Psoas muscle (tissue), 8 donors: ENCODE results near the gene R3HDM1. TPM values are rescaled to one million over a fixed set of nuclear protein-coding genes. Genes with fewer than 3 reads are reported as not detected.
A peak's percentile ranks its signal among the peaks of the same experiment; 100 is the strongest.
"Not testable (repeated sequence)": the region's sequence is repeated elsewhere in the genome, so short reads cannot be mapped to it uniquely, and the experiment has no call there.

Experiments
- ATAC-seq, 4 donors: fragments of 200-7000 bp; cut with Tn5 transposase; one replicate each; pipeline ENCODE4 v1.9.1; 2020; ENCODE audit warnings: moderate library complexity in 3 of 4, mild to moderate bottlenecking in 2 of 4
- DNase-seq, 2 donors: peaks; one replicate each; pipeline ENCODE4 v3.0.0-alpha.2; 2020
- H3K27ac ChIP-seq: fragments of 200-600 bp; one replicate; pipeline ENCODE4 v1.8.0; 2022
- H3K27me3 ChIP-seq, 3 donors: fragments of 200-600 bp in 1 of 3; one replicate each; pipeline versions ENCODE4 v1.6.1 to v1.8.0; 2013 to 2022; ENCODE audit warnings: low read length in 2 of 3, mild to moderate bottlenecking in 2 of 3, moderate library complexity in 1 of 3; ENCODE audit not compliant: insufficient read depth in 3 of 3
- H3K36me3 ChIP-seq, 2 donors: fragments of 200-600 bp in 1 of 2; one replicate each; pipeline versions ENCODE4 v1.6.1 to v1.8.0; 2013 to 2022; ENCODE audit warnings: low read depth in 1 of 2, mild to moderate bottlenecking in 1 of 2, moderate library complexity in 1 of 2; ENCODE audit not compliant: insufficient read depth in 1 of 2
- H3K4me1 ChIP-seq: fragments of 200-600 bp; one replicate; pipeline ENCODE4 v1.8.0; 2022
- H3K4me3 ChIP-seq: fragments of 200-600 bp; one replicate; pipeline ENCODE4 v1.8.0; 2022; ENCODE audit warnings: mild to moderate bottlenecking
- H3K9me3 ChIP-seq: fragments of 200-600 bp; one replicate; pipeline ENCODE4 v1.8.0; 2022
- CTCF ChIP-seq: fragments of 200-600 bp; IDR thresholded peaks from one replicate; pipeline ENCODE4 v1.8.0; 2022; ENCODE audit warnings: antibody characterized with exemption
- WGBS, 3 donors: extraction: QIAGEN DNeasy Blood & Tissue Kit; methylation state at CpG; one replicate each; pipeline versions ENCODE4 v1.1.6 to v1.1.7; 2013; 5-methylcytosine and 5-hydroxymethylcytosine counted together
- intact Hi-C, 2 donors: fragments of 100-400 bp; cut with DNase I; formaldehyde crosslinking; loops; one replicate each; pipeline versions ENCODE4 v1.11.0 to v1.14.2; 2022
- polyA plus RNA-seq, 3 donors: library from polyadenylated mRNA; stranded (reverse); fragments of 200-250 nt; gene quantifications; one replicate each; pipeline ENCODE4 v1.2.3, GENCODE V29; 2013
- total RNA-seq, 4 donors: library from RNA; stranded (reverse); fragmentation: NEBNext Ultra II Directional in 2 of 4; extraction: Animal tissue kit (Norgen Biotek cat#: 25700) in 2 of 4; gene quantifications; one replicate each; pipeline versions ENCODE4 v1.2.1 to v1.2.4, GENCODE V29; 2021 to 2023
- donor health status: healthy with polysubstance abuse.
- donor health status: DM: no; HTN: no; CAD: no; lungs with moderate emphysema.
- donor health status: Bipolar disorder and iron deficiency.
- donor health status: healthy.
- donor health status: DM: yes; HTN: yes; CAD: no.
- donor health status: DM: no; HTN: no; CAD: no.
- donor health status: DM: no; HTN: no; CAD: no.
- donor health status: DM: yes; HTN: yes; CAD: no.

R3HDM1 gene
- total and polyA plus RNA-seq, 7 donors, result 4.6 to 25.3 (median 20.1) TPM

DNA sequence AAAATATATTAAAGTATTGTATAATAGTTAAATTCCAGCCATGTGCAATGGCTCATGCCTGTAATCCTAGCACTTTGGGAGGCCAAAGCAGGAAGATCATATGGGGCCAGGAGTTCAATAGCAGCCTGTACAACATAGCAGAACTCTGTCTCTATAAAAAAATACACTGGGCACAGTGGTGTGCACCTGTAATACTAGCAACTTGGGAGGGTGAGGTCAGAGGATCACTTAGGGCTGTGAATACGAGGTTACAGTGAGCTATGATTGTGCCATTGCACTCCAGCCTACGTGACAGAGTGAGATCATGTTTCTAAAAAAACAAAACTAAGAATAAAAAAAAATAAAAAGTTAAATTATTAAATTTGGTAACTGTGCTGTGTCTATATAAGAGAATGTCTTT, 36.4 kb upstream of the R3HDM1 start:
- H3K4me1 ChIP-seq, result peaks cover 7% of the 10 kb centered on the region
- peaks cover 8% of the 10 kb centered on the region for H3K9me3 ChIP-seq
- no peak for DNase-seq
- H3K27me3 ChIP-seq, result no peaks in the 10 kb centered on the region
- H3K4me3 ChIP-seq, result no peak overlapping the region
- TF ChIP-seq CTCF, result no peak
- peak; percentile 94 to 98 (median 97) for ATAC-seq
- peak overlapping the region; percentile 88 for H3K27ac ChIP-seq
- H3K36me3 ChIP-seq, result no peaks in the 10 kb centered on the region
- WGBS, 3 donors, result 16 to 52% (median 32%) methylated on average over 2 of the region's 2 CpGs
- intact Hi-C loops, result loop anchor here in 1 of 2 donors (5.0 kb wide), 1 partner anchor 37 kb away; the partner anchor contains the start of genes R3HDM1 and ZRANB3

- 98 to 99% (median 99%) methylated on average over 7 of the region's 7 CpGs for WGBS, 3 donors
- intact Hi-C loops, result loop anchor here in 1 of 2 donors (5.0 kb wide), 1 partner anchor 34 kb away; the partner anchor contains the start of genes R3HDM1 and ZRANB3
Measured at GRCh38 chr2:135498588-135498987, 32.7 kb upstream of the R3HDM1 start.

GRCh38 chr2:135504811-135505210, 26.5 kb upstream of the R3HDM1 start:
- Histone ChIP-seq H3K4me1 (no peaks in the 10 kb centered on the region), H3K4me3 (no peak overlapping the region), H3K27me3 (no peaks in the 10 kb centered on the region), H3K27ac (no peak overlapping the region), H3K9me3 (peaks cover 6% of the 10 kb centered on the region), H3K36me3 (no peaks in the 10 kb centered on the region)
- intact Hi-C loops, result no loop called here
- TF ChIP-seq CTCF, result no peak
- DNase-seq (no peak), ATAC-seq (no peak)
- 92 to 97% (median 93%) methylated on average over 1 of the region's 1 CpG for WGBS, 3 donors

More at GRCh38 chr2:135498588-135498987, 32.7 kb upstream of the R3HDM1 start:
- not testable (repeated sequence) for H3K4me3 ChIP-seq, DNase-seq, H3K4me1 ChIP-seq, H3K27ac ChIP-seq, ATAC-seq, H3K9me3 ChIP-seq, H3K36me3 ChIP-seq, H3K27me3 ChIP-seq

GRCh38 chr2:135510577-135510976, 20.7 kb upstream of the R3HDM1 start:
- TF ChIP-seq CTCF, result no peak
- Histone ChIP-seq H3K27ac (no peak overlapping the region), H3K4me1 (no peaks in the 10 kb centered on the region), H3K27me3 (no peaks in the 10 kb centered on the region), H3K36me3 (no peaks in the 10 kb centered on the region), H3K9me3 (peaks cover 13% of the 10 kb centered on the region), H3K4me3 (no peak overlapping the region)
- DNase-seq, result no peak
- intact Hi-C loops, result no loop called here
- ATAC-seq, result no peak
- 96 to 98% (median 97%) methylated on average over 5 of the region's 5 CpGs for WGBS, 3 donors

DNA sequence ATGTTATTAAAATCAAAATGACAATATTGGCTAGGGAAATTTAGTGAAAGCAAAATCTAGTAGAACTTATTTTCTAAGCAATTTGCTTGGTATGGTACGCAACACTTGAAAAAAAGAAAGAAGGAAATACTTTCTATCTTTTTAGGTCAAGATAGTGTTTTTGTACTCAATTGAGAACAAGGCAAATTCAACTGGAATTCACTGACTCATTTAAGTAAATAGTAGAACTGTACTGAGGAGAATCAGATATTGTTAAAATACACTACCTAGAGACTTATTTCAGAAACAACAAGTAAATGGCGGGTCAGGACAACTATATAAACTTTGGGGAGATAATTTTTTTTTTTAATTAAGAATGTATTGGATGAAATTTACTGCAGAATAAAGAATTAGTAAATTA, 19.2 kb upstream of the R3HDM1 start:
- WGBS, 3 donors, result 97 to 100% (median 98%) methylated on average over 2 of the region's 2 CpGs
- ATAC-seq (no peak), DNase-seq (no peak)
- intact Hi-C loops, result no loop called here
- Histone ChIP-seq H3K36me3 (no peaks in the 10 kb centered on the region), H3K4me1 (no peaks in the 10 kb centered on the region), H3K9me3 (peaks cover 13% of the 10 kb centered on the region), H3K4me3 (no peak overlapping the region), H3K27me3 (no peaks in the 10 kb centered on the region), H3K27ac (no peak overlapping the region)
- no peak for TF ChIP-seq CTCF
